Adrenal gland (tissue), 12 donors: Measurements from ENCODE around the gene TTF2. TPM values are rescaled to one million over a fixed set of nuclear protein-coding genes. Genes with fewer than 3 reads are reported as not detected.
A peak's percentile ranks its signal among the peaks of the same experiment; 100 is the strongest.

ENCODE experiments used
- DNase-seq, 7 donors: peaks; one replicate each; pipeline ENCODE4 v3.0.0-alpha.2; 2019 to 2020
- H3K27ac ChIP-seq, 5 donors: fragments of 200-600 bp; sonication (generic) in 4 of 5; 1 replicate in 3 of 5; 2 replicates in 2 of 5; pipeline versions ENCODE4 v1.5.1 to v1.8.0; 2016 to 2020; ENCODE audit warnings: mild to moderate bottlenecking in 1 of 5
- H3K27me3 ChIP-seq: fragments of 200-600 bp; 2 replicates; pipeline ENCODE4 v1.8.0; 2021
- H3K36me3 ChIP-seq, 2 donors: fragments of 200-600 bp; replicated peaks in 1 of 2; 1 replicate in 1 of 2; 2 replicates in 1 of 2; pipeline versions ENCODE4 v1.5.1 to v1.8.0; 2018 to 2022
- H3K4me1 ChIP-seq, 2 donors: fragments of 200-600 bp; replicated peaks in 1 of 2; 1 replicate in 1 of 2; 2 replicates in 1 of 2; pipeline versions ENCODE4 v1.5.1 to v1.8.0; 2018 to 2021
- H3K4me3 ChIP-seq, 4 donors: fragments of 200-600 bp; sonication (generic) in 3 of 4; one replicate each; pipeline ENCODE4 v1.5.1; 2016 to 2018
- H3K9me3 ChIP-seq, 3 donors: fragments of 200-600 bp; sonication (generic) in 1 of 3; replicated peaks in 1 of 3; 1 replicate in 2 of 3; 2 replicates in 1 of 3; pipeline versions ENCODE4 v1.5.1 to v1.8.0; 2016 to 2021
- CTCF ChIP-seq, 6 experiments: fragments of 450-650 bp in 4 of 6; fragments of 200-600 bp in 2 of 6; sonication (generic) in 1 of 6; IDR thresholded peaks; 1 replicate in 5 of 6; 2 replicates in 1 of 6; pipeline versions ENCODE4 v1.5.1 to v1.8.0; 2016 to 2021; ENCODE audit warnings: antibody characterized with exemption in 6 of 6, mild to moderate bottlenecking in 2 of 6, moderate library complexity in 1 of 6
- POLR2A ChIP-seq, 2 donors: fragments of 450-650 bp; IDR thresholded peaks; one replicate each; pipeline ENCODE4 v1.6.1; 2017; ENCODE audit warnings: antibody characterized with exemption in 2 of 2, mild to moderate bottlenecking in 2 of 2, moderate library complexity in 1 of 2
- WGBS, 4 donors: extraction: QIAGEN DNeasy Blood & Tissue Kit in 2 of 4; methylation state at CpG; one replicate each; pipeline versions ENCODE4 v1.1.5 to v1.1.7; 2013 to 2017; 5-methylcytosine and 5-hydroxymethylcytosine counted together
- intact Hi-C, 2 donors: fragments of 100-400 bp; cut with DNase I; formaldehyde crosslinking; loops; one replicate each; pipeline versions ENCODE4 v1.14.1 to v1.15.0; 2022 to 2023
- polyA plus RNA-seq, 3 donors: library from polyadenylated mRNA; stranded (reverse); fragments of 200-250 nt in 2 of 3; fragments of 350-450 nt in 1 of 3; fragmentation: Illumina TruSeq in 1 of 3; extraction: RNeasy Lipid Tissue Mini Kit (QIAGEN cat#74804) in 1 of 3; gene quantifications; one replicate each; pipeline ENCODE4 v1.2.3, GENCODE V29; 2013 to 2014
- total RNA-seq, 9 donors: library from RNA; depleted of rRNA in 4 of 9; stranded (reverse); fragments of >200 nt in 4 of 9; fragments of 120-200 nt in 1 of 9; fragmentation: NEBNext Ultra II Directional in 1 of 9; extraction: Animal tissue kit (Norgen Biotek cat#: 25700) in 1 of 9; gene quantifications; one replicate each; pipeline versions ENCODE4 v1.1.0 to v1.2.4, GENCODE V29; 2013 to 2023
- donor health status: healthy with polysubstance abuse.
- donor health status: Bipolar disorder and iron deficiency.
- donor health status: DM: yes; HTN: yes; CAD: no.
- donor health status: DM: no; HTN: no; CAD: no.
- donor health status: DM: no; HTN: no; CAD: no.
- donor health status: DM: yes; HTN: yes; CAD: no.

Gene TTF2
- total and polyA plus RNA-seq, 12 donors: 3.5 to 28.2 (median 19.2) TPM

GRCh38 chr1:117058810-117059209, 1.3 kb upstream of the TTF2 start:
- TF ChIP-seq CTCF (IDR thresholded peaks at IDR 0.05) (no peak), POLR2A (IDR thresholded peaks at IDR 0.05) (no peak)
- H3K9me3 ChIP-seq: no peaks in the 10 kb centered on the region
- peaks cover 0 to 14% of the 10 kb centered on the region in 2 donors for H3K4me1 ChIP-seq
- intact Hi-C loops: loop anchor here (5.0 to 10.0 kb wide), 4 partner anchors 144 to 324 kb away; no protein-coding TSS in a partner anchor
- no peak overlapping the region for H3K27ac ChIP-seq
- no peak for DNase-seq
- no peaks in the 10 kb centered on the region for H3K27me3 ChIP-seq
- H3K4me3 ChIP-seq: peak overlapping the region in 1 of 4 donors; percentile 90
- WGBS, 4 donors: 33 to 50% (median 36%) methylated on average over 4 of the region's 4 CpGs
- H3K36me3 ChIP-seq: peaks cover 0 to 7% of the 10 kb centered on the region in 2 donors

DNA sequence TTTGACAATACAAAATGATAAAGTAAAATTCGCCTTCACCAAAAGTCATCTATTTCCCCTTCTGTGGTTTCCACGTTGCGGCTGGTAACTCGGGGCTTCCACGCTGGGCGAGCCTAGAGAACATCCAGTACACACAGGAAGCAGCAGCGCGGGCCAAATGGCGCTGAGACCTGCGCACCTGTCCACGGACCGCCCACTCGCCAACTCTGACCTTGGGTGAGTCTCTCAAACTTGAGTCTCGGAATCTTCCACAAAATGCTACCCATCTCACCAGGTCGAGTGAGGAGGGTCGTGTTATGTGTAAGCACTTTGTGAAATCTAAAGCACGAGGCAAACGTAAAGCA, 820 bp upstream of the TTF2 start:
- intact Hi-C loops: loop anchor here (5.0 to 10.0 kb wide), 4 partner anchors 145 to 325 kb away; no protein-coding TSS in a partner anchor
- no peak for TF ChIP-seq CTCF (IDR thresholded peaks at IDR 0.05)
- TF ChIP-seq POLR2A (IDR thresholded peaks at IDR 0.05): no peak
- Histone ChIP-seq H3K27me3 (no peaks in the 10 kb centered on the region), H3K9me3 (no peaks in the 10 kb centered on the region), H3K27ac (peak overlapping the region in 4 of 5 donors; percentile 48 to 81 (median 66)), H3K36me3 (peaks cover 0 to 7% of the 10 kb centered on the region in 2 donors), H3K4me1 (peaks cover 0 to 14% of the 10 kb centered on the region in 2 donors), H3K4me3 (peak overlapping the region in 2 of 4 donors; percentile 90 to 99)
- 0 to 1% (median 0%) methylated on average over 14 to 18 of the region's 18 CpGs for WGBS, 4 donors
- DNase-seq: peak; percentile 29 to 79 (median 63)

DNA sequence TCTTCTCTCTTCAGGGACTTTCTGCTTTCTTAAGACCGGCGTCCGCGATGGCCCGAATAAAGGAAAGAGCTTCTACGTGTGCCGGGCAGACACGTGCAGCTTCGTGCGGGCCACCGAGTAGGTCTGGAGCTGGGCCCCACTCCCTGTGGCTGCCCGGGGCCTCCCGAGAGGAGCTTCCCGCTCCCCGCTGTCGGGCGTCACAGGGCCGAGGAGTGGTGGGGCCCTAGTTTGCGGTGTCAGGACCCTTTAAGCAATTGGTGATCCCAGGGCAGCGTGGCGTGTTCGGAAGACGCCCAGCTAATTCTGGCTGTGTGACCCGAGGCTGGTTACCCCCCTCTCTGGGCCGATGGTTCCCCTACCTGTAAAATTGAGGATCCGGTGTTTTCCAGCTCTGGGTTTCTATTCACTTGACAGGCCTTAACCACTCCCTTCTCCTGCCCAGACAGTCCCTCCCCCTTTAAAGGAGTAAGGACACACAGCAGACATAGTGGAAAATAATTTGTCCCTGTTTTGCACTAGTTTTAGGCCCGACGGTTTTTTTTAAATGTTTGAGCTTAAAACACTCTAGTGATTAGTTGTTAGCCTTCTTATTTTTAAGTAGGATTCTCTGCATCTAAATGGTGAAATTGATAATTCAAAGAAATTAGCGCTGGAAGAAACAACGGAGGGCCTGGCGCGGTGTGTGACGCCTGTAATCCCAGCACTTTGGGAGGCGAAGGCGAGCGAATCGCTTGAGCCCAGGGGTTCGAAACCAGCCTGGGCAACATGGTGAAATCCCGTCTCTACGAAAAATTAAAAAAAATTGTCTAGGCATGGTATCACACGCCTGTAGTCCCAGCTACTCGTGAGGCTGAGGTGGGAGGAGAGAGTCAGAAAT, 553 bp downstream of the TTF2 start:
- no peak for TF ChIP-seq POLR2A (IDR thresholded peaks at IDR 0.05)
- TF ChIP-seq CTCF (IDR thresholded peaks at IDR 0.05): no peak
- Histone ChIP-seq H3K4me3 (peak overlapping the region; percentile 19 to 99 (median 72)), H3K27me3 (no peaks in the 10 kb centered on the region), H3K27ac (peak overlapping the region in 4 of 5 donors; percentile 52 to 81 (median 70)), H3K4me1 (peaks cover 0 to 14% of the 10 kb centered on the region in 2 donors), H3K9me3 (no peaks in the 10 kb centered on the region), H3K36me3 (peaks cover 0 to 7% of the 10 kb centered on the region in 2 donors)
- WGBS, 4 donors: 22 to 38% (median 25%) methylated on average over 24 to 42 of the region's 42 CpGs
- intact Hi-C loops: loop anchor here in 1 of 2 donors (10.0 kb wide), 1 partner anchor 224 kb away; no protein-coding TSS in a partner anchor
- DNase-seq: peak in 6 of 7 donors; percentile 33 to 59 (median 51)

DNA sequence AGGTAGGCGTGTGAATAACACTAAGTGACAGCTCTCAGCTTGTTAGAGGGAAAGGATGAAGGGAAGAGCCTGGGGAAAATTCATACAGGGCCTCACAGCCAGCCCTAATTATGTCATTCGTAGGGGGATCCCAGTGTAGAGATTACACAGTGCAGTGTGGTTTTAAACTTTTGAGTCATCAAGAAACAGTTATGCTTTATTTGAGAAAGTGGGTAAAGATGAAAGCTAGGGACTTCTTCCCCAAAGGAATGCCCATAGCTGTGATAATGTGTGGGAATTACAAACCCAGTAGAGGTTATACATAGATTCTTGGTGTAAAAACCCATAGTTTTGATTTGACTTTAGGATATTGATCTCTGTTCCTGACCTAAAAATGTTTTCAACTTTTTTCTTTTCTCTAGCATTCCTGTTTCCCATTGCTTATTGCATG, 1.9 kb downstream of the TTF2 start:
- Histone ChIP-seq H3K27me3 (no peaks in the 10 kb centered on the region), H3K9me3 (no peaks in the 10 kb centered on the region), H3K36me3 (peaks cover 0 to 7% of the 10 kb centered on the region in 2 donors), H3K4me3 (no peak overlapping the region), H3K27ac (no peak overlapping the region), H3K4me1 (peaks cover 0 to 14% of the 10 kb centered on the region in 2 donors)
- no peak for DNase-seq
- intact Hi-C loops: loop anchor here in 1 of 2 donors (10.0 kb wide), 1 partner anchor 223 kb away; no protein-coding TSS in a partner anchor
- WGBS, 4 donors: 65 to 91% (median 88%) methylated on average over 2 of the region's 2 CpGs
- TF ChIP-seq POLR2A (IDR thresholded peaks at IDR 0.05) (no peak), CTCF (IDR thresholded peaks at IDR 0.05) (no peak)
